ENCODE data around the gene IFT27.

IFT27 gene

GRCh38 chr22:36725366-36726006 is 50.4 kb downstream of the IFT27 start:
- TF ChIP-seq FOXM1 (IDR thresholded peaks at IDR 0.05; ENCODE audit: borderline replicate concordance, low read depth) = no peak
- no peak for TF ChIP-seq EGR1 (IDR thresholded peaks at IDR 0.05)
- TF ChIP-seq RAD21 (IDR thresholded peaks at IDR 0.05; ENCODE audit: low read depth) = no peak
- TF ChIP-seq CREB1 (IDR thresholded peaks at IDR 0.05; ENCODE audit: low read depth) = no peak
- no peak for TF ChIP-seq EP300 (IDR thresholded peaks at IDR 0.05; ENCODE audit: borderline replicate concordance)
- no peak for TF ChIP-seq CEBPB (IDR thresholded peaks at IDR 0.05)
- TF ChIP-seq NFIC (IDR thresholded peaks at IDR 0.05) = no peak
- TF ChIP-seq TEAD4 (IDR thresholded peaks at IDR 0.05) = no peak
- no peak for TF ChIP-seq USF1 (IDR thresholded peaks at IDR 0.05)
- no peak for TF ChIP-seq REST (IDR thresholded peaks at IDR 0.05; ENCODE audit: low read depth)
- TF ChIP-seq ZBTB7A (IDR thresholded peaks at IDR 0.05; ENCODE audit: low read depth) = no peak
- no peak for TF ChIP-seq TAF1 (IDR thresholded peaks at IDR 0.05; ENCODE audit: low read depth)
- no peak for TF ChIP-seq TCF12 (IDR thresholded peaks at IDR 0.05; ENCODE audit: low read depth)
- TF ChIP-seq MAX (IDR thresholded peaks at IDR 0.05) = no peak
- no peak for TF ChIP-seq YY1 (IDR thresholded peaks at IDR 0.05; ENCODE audit: low read depth)

- TF ChIP-seq RAD21 (IDR thresholded peaks at IDR 0.05; ENCODE audit: low read depth) (no peak), NFIC (IDR thresholded peaks at IDR 0.05) (no peak), CREB1 (IDR thresholded peaks at IDR 0.05; ENCODE audit: low read depth) (no peak), FOXM1 (IDR thresholded peaks at IDR 0.05; ENCODE audit: borderline replicate concordance, low read depth) (no peak)
These were observed 51.1 kb downstream of the IFT27 start for GRCh38 chr22:36724836-36725235.

- TF ChIP-seq TCF12 (IDR thresholded peaks at IDR 0.05; ENCODE audit: low read depth) (no peak), RAD21 (IDR thresholded peaks at IDR 0.05; ENCODE audit: low read depth) (no peak), FOXM1 (IDR thresholded peaks at IDR 0.05; ENCODE audit: borderline replicate concordance, low read depth) (no peak), CREB1 (IDR thresholded peaks at IDR 0.05; ENCODE audit: low read depth) (no peak), EGR1 (IDR thresholded peaks at IDR 0.05) (no peak), TAF1 (IDR thresholded peaks at IDR 0.05; ENCODE audit: low read depth) (no peak), REST (IDR thresholded peaks at IDR 0.05; ENCODE audit: low read depth) (no peak)
These were observed 53.9 kb downstream of the IFT27 start for GRCh38 chr22:36722055-36722454.

GRCh38 chr22:36715647-36716046 is 60.3 kb downstream of the IFT27 start:
- TF ChIP-seq TAF1 (IDR thresholded peaks at IDR 0.05; ENCODE audit: low read depth) (no peak), NFIC (IDR thresholded peaks at IDR 0.05) (no peak), REST (IDR thresholded peaks at IDR 0.05; ENCODE audit: low read depth) (no peak), EGR1 (IDR thresholded peaks at IDR 0.05) (no peak), YY1 (IDR thresholded peaks at IDR 0.05; ENCODE audit: low read depth) (no peak), TEAD4 (IDR thresholded peaks at IDR 0.05) (no peak), CEBPB (IDR thresholded peaks at IDR 0.05) (no peak), RAD21 (IDR thresholded peaks at IDR 0.05; ENCODE audit: low read depth) (no peak), ZBTB7A (IDR thresholded peaks at IDR 0.05; ENCODE audit: low read depth) (no peak), TCF12 (IDR thresholded peaks at IDR 0.05; ENCODE audit: low read depth) (no peak), EP300 (IDR thresholded peaks at IDR 0.05; ENCODE audit: borderline replicate concordance) (no peak), CREB1 (IDR thresholded peaks at IDR 0.05; ENCODE audit: low read depth) (no peak), FOXM1 (IDR thresholded peaks at IDR 0.05; ENCODE audit: borderline replicate concordance, low read depth) (no peak), USF1 (IDR thresholded peaks at IDR 0.05) (no peak), MAX (IDR thresholded peaks at IDR 0.05) (no peak)
